ENCODE measurements around the gene TBC1D14.

DNA sequence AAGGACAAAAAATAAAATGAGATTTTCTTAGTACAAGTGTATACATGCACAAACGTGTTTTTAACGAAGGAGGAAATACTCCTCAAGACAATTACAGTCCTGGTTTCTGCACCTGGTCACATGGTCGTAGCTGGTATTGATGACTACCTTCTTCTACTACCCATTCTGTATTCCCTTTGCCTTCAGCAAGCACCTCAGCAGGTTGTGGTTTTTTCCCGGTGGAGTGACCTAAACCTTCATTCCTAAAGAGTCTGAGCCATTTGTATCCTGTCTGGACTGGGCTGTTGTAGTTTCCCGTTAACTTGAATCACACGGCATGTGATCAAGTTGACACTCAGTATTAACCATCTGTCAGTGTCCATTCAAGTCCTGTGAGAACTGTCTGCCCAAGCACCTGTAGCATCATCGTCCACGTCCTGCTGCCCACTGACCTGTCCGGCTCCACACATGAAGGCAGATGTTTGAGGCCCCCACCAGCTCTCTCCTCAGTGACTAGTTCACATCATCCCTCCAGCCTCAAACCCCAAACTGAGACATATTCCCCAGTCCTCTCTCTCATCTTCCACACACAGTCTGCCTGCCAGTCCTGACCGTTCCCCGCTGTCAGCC, 31.1 kb upstream of the TBC1D14 start:
- TF ChIP-seq, protein P1, sequence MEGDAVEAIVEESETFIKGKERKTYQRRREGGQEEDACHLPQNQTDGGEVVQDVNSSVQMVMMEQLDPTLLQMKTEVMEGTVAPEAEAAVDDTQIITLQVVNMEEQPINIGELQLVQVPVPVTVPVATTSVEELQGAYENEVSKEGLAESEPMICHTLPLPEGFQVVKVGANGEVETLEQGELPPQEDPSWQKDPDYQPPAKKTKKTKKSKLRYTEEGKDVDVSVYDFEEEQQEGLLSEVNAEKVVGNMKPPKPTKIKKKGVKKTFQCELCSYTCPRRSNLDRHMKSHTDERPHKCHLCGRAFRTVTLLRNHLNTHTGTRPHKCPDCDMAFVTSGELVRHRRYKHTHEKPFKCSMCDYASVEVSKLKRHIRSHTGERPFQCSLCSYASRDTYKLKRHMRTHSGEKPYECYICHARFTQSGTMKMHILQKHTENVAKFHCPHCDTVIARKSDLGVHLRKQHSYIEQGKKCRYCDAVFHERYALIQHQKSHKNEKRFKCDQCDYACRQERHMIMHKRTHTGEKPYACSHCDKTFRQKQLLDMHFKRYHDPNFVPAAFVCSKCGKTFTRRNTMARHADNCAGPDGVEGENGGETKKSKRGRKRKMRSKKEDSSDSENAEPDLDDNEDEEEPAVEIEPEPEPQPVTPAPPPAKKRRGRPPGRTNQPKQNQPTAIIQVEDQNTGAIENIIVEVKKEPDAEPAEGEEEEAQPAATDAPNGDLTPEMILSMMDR (IDR thresholded peaks at IDR 0.05): no peak
- TF ChIP-seq POLR2AphosphoS5 (IDR thresholded peaks at IDR 0.05) (no peak), EP300 (IDR thresholded peaks at IDR 0.05; ENCODE audit: low read depth) (no peak)

All from transverse colon (tissue), 4 donors.